K562 (cell line): Measurements from ENCODE around the gene NDUFA5.

Source experiments
- MEIS2 ChIP-seq: fragments of 450-650 bp; IDR thresholded peaks from 2 replicates; pipeline ENCODE4 v1.6.1; 2014; ENCODE audit warnings: mild to moderate bottlenecking; ENCODE audit not compliant: partially characterized antibody
- NCOA2 ChIP-seq, 2 experiments: fragments of 450-650 bp; IDR thresholded peaks; 2 replicates each; pipeline ENCODE4 v1.6.1; 2018; ENCODE audit warnings: mild to moderate bottlenecking in 2 of 2, moderate library complexity in 1 of 2; ENCODE audit not compliant: partially characterized antibody in 2 of 2

- no peak for TF ChIP-seq NCOA2 (IDR thresholded peaks at IDR 0.05; ENCODE audit: partially characterized antibody in 2 of 2)
- no peak for TF ChIP-seq MEIS2
Observed at GRCh38 chr7:123499211-123499970, 58.2 kb downstream of the NDUFA5 start.
